MM.1S (cell line): ENCODE results near the gene SLC39A8.

Experiments
- CTCF ChIP-seq: fragments of 300-600 bp; sonication (generic); IDR thresholded peaks from 2 replicates; pipeline ENCODE4 v1.5.1; 2016; ENCODE audit warnings: antibody characterized with exemption, low read length, mixed read lengths
- EZH2 ChIP-seq: fragments of 300-600 bp; sonication (generic); optimal IDR thresholded peaks from 2 replicates; pipeline ENCODE3; 2017; ENCODE audit warnings: low read depth, mild to moderate bottlenecking, antibody characterized with exemption, low read length, mixed read lengths

GRCh38 chr4:102285831-102286230 lies 59.5 kb downstream of the SLC39A8 start:
- TF ChIP-seq EZH2 = no peak
- TF ChIP-seq CTCF = no peak
